GM12872 (cell line): ENCODE measurements around the gene AUTS2.

Experiments
- CTCF ChIP-seq: IDR thresholded peaks from 3 replicates; pipeline ENCODE4 v1.5.1; 2011; ENCODE audit warnings: low read depth, mild to moderate bottlenecking, low read length, moderate library complexity; ENCODE audit not compliant: insufficient read depth

Gene AUTS2

GRCh38 chr7:69836702-69837101 is 238.4 kb downstream of the AUTS2 start:
- no peak for TF ChIP-seq CTCF

GRCh38 chr7:69837387-69838068 is 239.3 kb downstream of the AUTS2 start:
- TF ChIP-seq CTCF, result no peak

- no peak for TF ChIP-seq CTCF
Measured at GRCh38 chr7:69839782-69840181, 241.5 kb downstream of the AUTS2 start.

- TF ChIP-seq CTCF, result no peak
Measured at GRCh38 chr7:69840248-69840647, 242.0 kb downstream of the AUTS2 start.

- no peak for TF ChIP-seq CTCF
Measured at GRCh38 chr7:69843653-69844052, 245.4 kb downstream of the AUTS2 start.

GRCh38 chr7:69844264-69844868 is 246.1 kb downstream of the AUTS2 start:
- TF ChIP-seq CTCF, result no peak

GRCh38 chr7:69845721-69846495 is 247.6 kb downstream of the AUTS2 start:
- no peak for TF ChIP-seq CTCF
